Thymus (tissue), 14 donors: Measurements from ENCODE around the gene SLC6A12. TPM values are rescaled to one million over a fixed set of nuclear protein-coding genes. Genes with fewer than 3 reads are reported as not detected.

ENCODE experiments used
- DNase-seq, 9 donors: peaks; one replicate each; pipeline ENCODE4 v3.0.0-alpha.2; 2013; ENCODE audit warnings: low spot score in 9 of 9, low read depth in 6 of 9, missing footprints in 1 of 9
- H3K27ac ChIP-seq, 2 donors: one replicate each; pipeline ENCODE4 v1.5.1; 2013; ENCODE audit warnings: control low read depth in 1 of 2, low read depth in 1 of 2, low read length in 1 of 2, mild to moderate bottlenecking in 1 of 2, moderate library complexity in 1 of 2
- H3K27me3 ChIP-seq, 2 donors: one replicate each; pipeline ENCODE4 v1.5.1; 2013; ENCODE audit warnings: low read length in 1 of 2; ENCODE audit not compliant: control insufficient read depth in 2 of 2, insufficient read depth in 1 of 2
- H3K36me3 ChIP-seq, 2 donors: one replicate each; pipeline ENCODE4 v1.5.1; 2013; ENCODE audit warnings: low read length in 1 of 2, mild to moderate bottlenecking in 1 of 2, moderate library complexity in 1 of 2; ENCODE audit not compliant: control insufficient read depth in 2 of 2, insufficient read depth in 2 of 2
- H3K4me1 ChIP-seq, 2 donors: one replicate each; pipeline ENCODE4 v1.5.1; 2013; ENCODE audit warnings: low read length in 2 of 2; ENCODE audit not compliant: control insufficient read depth in 2 of 2, insufficient read depth in 2 of 2
- H3K4me3 ChIP-seq, 2 donors: one replicate each; pipeline ENCODE4 v1.5.1; 2013; ENCODE audit warnings: low read length in 2 of 2, control low read depth in 1 of 2, mild to moderate bottlenecking in 1 of 2
- H3K9me3 ChIP-seq, 2 donors: one replicate each; pipeline ENCODE4 v1.5.1; 2013; ENCODE audit warnings: low read length in 1 of 2, mild to moderate bottlenecking in 1 of 2; ENCODE audit not compliant: control insufficient read depth in 2 of 2, insufficient read depth in 1 of 2
- WGBS: extraction: QIAGEN DNeasy Blood & Tissue Kit; methylation state at CpG from one replicate; pipeline ENCODE4 v1.1.7; 2013; 5-methylcytosine and 5-hydroxymethylcytosine counted together
- long read RNA-seq, 10 donors: transcript quantifications; one replicate each; lab custom pipeline, GENCODE V29; 2026
- polyA plus RNA-seq: library from polyadenylated mRNA; stranded (reverse); fragments of 200-250 nt; gene quantifications from one replicate; pipeline ENCODE4 v1.2.3, GENCODE V29; 2013
- total RNA-seq: library from RNA; stranded (reverse); fragments of 120-200 nt; gene quantifications from one replicate; pipeline ENCODE4 v1.2.4, GENCODE V29; 2013
- donor health status: healthy.

Gene SLC6A12
- 0.14 TPM for total RNA-seq
- polyA plus RNA-seq = 1.6 TPM
- long read RNA-seq, donor 1 = 0 reads
- long read RNA-seq, donor 2 = 0 reads
- long read RNA-seq, donor 3 = 0 reads
- long read RNA-seq, donor 4 = 0 reads
- long read RNA-seq, donor 5 = 0 reads
- long read RNA-seq, donor 6 = 0 reads
- long read RNA-seq, donor 7 = 0 reads
- long read RNA-seq, donor 8 = 0 reads
- long read RNA-seq, donor 9 = 0 reads
- long read RNA-seq, donor 10 = 0 reads

GRCh38 chr12:214003-214741, at the start of gene SLC6A12:
SLC6A12 (minus strand) TSS chr12:214157; CDS start chr12:209986, 4,171 bp downstream.
- DNase-seq = no peak
- no peaks in the 10 kb centered on the region for H3K9me3 ChIP-seq
- no peak within 1 kb of the TSS for H3K4me3 ChIP-seq
- H3K4me1 ChIP-seq = no peaks in the 10 kb centered on the region
- WGBS = 62% methylated on average over 14 of the region's 14 CpGs
- H3K27ac ChIP-seq = no peak within 1 kb of the TSS
- H3K36me3 ChIP-seq = no peaks in the 10 kb centered on the region
- peaks cover 0 to 30% of the 10 kb centered on the region in 2 donors for H3K27me3 ChIP-seq

GRCh38 chr12:263574-263973, 49.6 kb upstream of the SLC6A12 start:
- WGBS = 95% methylated on average over 9 of the region's 9 CpGs
- Histone ChIP-seq H3K9me3 (no peaks in the 10 kb centered on the region), H3K27ac (peak overlapping the region in 1 of 2 donors; percentile 43), H3K36me3 (no peaks in the 10 kb centered on the region), H3K27me3 (peaks cover 0 to 2% of the 10 kb centered on the region in 2 donors), H3K4me1 (peaks cover 2 to 6% of the 10 kb centered on the region in 2 donors), H3K4me3 (no peak overlapping the region)
- no peak for DNase-seq

- Histone ChIP-seq H3K4me1 (peaks cover 2 to 6% of the 10 kb centered on the region in 2 donors), H3K27ac (peak within 1 kb of the TSS in 1 of 2 donors; percentile 43), H3K4me3 (no peak within 1 kb of the TSS), H3K9me3 (no peaks in the 10 kb centered on the region), H3K27me3 (peaks cover 0 to 2% of the 10 kb centered on the region in 2 donors), H3K36me3 (no peaks in the 10 kb centered on the region)
- 65% methylated on average over 7 of the region's 7 CpGs for WGBS
- no peak for DNase-seq
These were observed 48.9 kb upstream of the SLC6A12 start, which contains the start of gene SLC6A13 for GRCh38 chr12:262817-263216. SLC6A13 (minus strand) TSS chr12:262836; CDS start chr12:260052, 2,784 bp downstream.

- DNase-seq = no peak
- Histone ChIP-seq H3K27me3 (peaks cover 0 to 2% of the 10 kb centered on the region in 2 donors), H3K9me3 (no peaks in the 10 kb centered on the region), H3K4me3 (no peak overlapping the region), H3K4me1 (peaks cover 2 to 6% of the 10 kb centered on the region in 2 donors), H3K36me3 (no peaks in the 10 kb centered on the region), H3K27ac (no peak overlapping the region)
These were observed 48.2 kb upstream of the SLC6A12 start for GRCh38 chr12:262113-262512.

GRCh38 chr12:257521-258321, 43.8 kb upstream of the SLC6A12 start:
- Histone ChIP-seq H3K27ac (no peak overlapping the region), H3K4me3 (no peak overlapping the region), H3K36me3 (no peaks in the 10 kb centered on the region), H3K4me1 (no peaks in the 10 kb centered on the region), H3K27me3 (peaks cover 0 to 2% of the 10 kb centered on the region in 2 donors), H3K9me3 (no peaks in the 10 kb centered on the region)
- no peak for DNase-seq
- WGBS = 87% methylated on average over 14 of the region's 14 CpGs

GRCh38 chr12:256958-257357, 43.0 kb upstream of the SLC6A12 start:
- Histone ChIP-seq H3K4me3 (no peak overlapping the region), H3K27me3 (peaks cover 0 to 2% of the 10 kb centered on the region in 2 donors), H3K9me3 (no peaks in the 10 kb centered on the region), H3K4me1 (no peaks in the 10 kb centered on the region), H3K36me3 (no peaks in the 10 kb centered on the region), H3K27ac (no peak overlapping the region)
- 91% methylated on average over 3 of the region's 3 CpGs for WGBS
- DNase-seq = no peak

- no peaks in the 10 kb centered on the region for H3K36me3 ChIP-seq
- peaks cover 0 to 2% of the 10 kb centered on the region in 2 donors for H3K27me3 ChIP-seq
- WGBS = 97% methylated on average over 6 of the region's 6 CpGs
- H3K9me3 ChIP-seq = no peaks in the 10 kb centered on the region
- H3K4me3 ChIP-seq = no peak overlapping the region
- no peaks in the 10 kb centered on the region for H3K4me1 ChIP-seq
- DNase-seq = no peak
- no peak overlapping the region for H3K27ac ChIP-seq
These were observed 42.3 kb upstream of the SLC6A12 start for GRCh38 chr12:256225-256624.

- Histone ChIP-seq H3K4me3 (no peak overlapping the region), H3K27ac (no peak overlapping the region), H3K9me3 (no peaks in the 10 kb centered on the region), H3K4me1 (no peaks in the 10 kb centered on the region), H3K27me3 (peaks cover 0 to 2% of the 10 kb centered on the region in 2 donors), H3K36me3 (no peaks in the 10 kb centered on the region)
- no peak for DNase-seq
- 87% methylated on average over 9 of the region's 9 CpGs for WGBS
These were observed 41.0 kb upstream of the SLC6A12 start for GRCh38 chr12:254912-255311.

GRCh38 chr12:254039-254438, 40.1 kb upstream of the SLC6A12 start:
- Histone ChIP-seq H3K4me1 (no peaks in the 10 kb centered on the region), H3K4me3 (no peak overlapping the region), H3K36me3 (no peaks in the 10 kb centered on the region), H3K27me3 (no peaks in the 10 kb centered on the region), H3K27ac (no peak overlapping the region), H3K9me3 (no peaks in the 10 kb centered on the region)
- DNase-seq = no peak
- 87% methylated on average over 10 of the region's 10 CpGs for WGBS
